Left lung (tissue), 10 donors: ENCODE results near the gene SPATA18. TPM values are rescaled to one million over a fixed set of nuclear protein-coding genes. Genes with fewer than 3 reads are reported as not detected.

ENCODE experiments used
- ATAC-seq: fragments of 200-7000 bp; cut with Tn5 transposase; one replicate; pipeline ENCODE4 v1.9.1; 2020; ENCODE audit warnings: moderate library complexity
- DNase-seq, 4 donors: peaks; one replicate each; pipeline ENCODE4 v3.0.0-alpha.2; 2013 to 2020
- H3K27ac ChIP-seq, 2 donors: fragments of 200-600 bp; sonication (generic) in 1 of 2; one replicate each; pipeline versions ENCODE4 v1.5.0 to v1.8.0; 2020 to 2021
- H3K27me3 ChIP-seq, 2 donors: fragments of 200-600 bp; sonication (generic) in 1 of 2; one replicate each; pipeline versions ENCODE4 v1.5.0 to v1.8.0; 2020 to 2021
- H3K36me3 ChIP-seq, 2 donors: fragments of 200-600 bp; sonication (generic) in 1 of 2; one replicate each; pipeline versions ENCODE4 v1.5.0 to v1.8.0; 2020 to 2021
- H3K4me1 ChIP-seq, 2 donors: fragments of 200-600 bp; one replicate each; pipeline ENCODE4 v1.8.0; 2021
- H3K4me3 ChIP-seq, 2 donors: fragments of 200-600 bp; sonication (generic) in 1 of 2; one replicate each; pipeline versions ENCODE4 v1.5.0 to v1.8.0; 2020 to 2021; ENCODE audit warnings: mild to moderate bottlenecking in 1 of 2
- H3K9me3 ChIP-seq, 2 donors: fragments of 200-600 bp; sonication (generic) in 1 of 2; one replicate each; pipeline versions ENCODE4 v1.5.0 to v1.8.0; 2020 to 2021
- intact Hi-C, 2 donors: fragments of 100-400 bp; cut with DNase I; formaldehyde crosslinking; loops; one replicate each; pipeline versions ENCODE4 v1.11.2 to v1.14.2; 2022
- polyA plus RNA-seq, 6 donors: library from polyadenylated mRNA; unstranded; fragments of 120-200 nt; gene quantifications; one replicate each; pipeline ENCODE4 v1.2.1, GENCODE V29; 2013; ENCODE audit not compliant: insufficient read length in 6 of 6
- total RNA-seq, 2 donors: library from RNA; stranded (reverse); fragmentation: NEBNext Ultra II Directional; extraction: Animal tissue kit (Norgen Biotek cat#: 25700); gene quantifications; one replicate each; pipeline ENCODE4 v1.2.1, GENCODE V29; 2021
- TF ChIP-seq, protein P1 (sequence below), 2 donors: fragments of 200-600 bp; sonication (generic) in 1 of 2; IDR thresholded peaks; one replicate each; pipeline versions ENCODE4 v1.5.0 to v1.8.0; 2021; ENCODE audit warnings: antibody characterized with exemption in 2 of 2
- donor health status: DM: no; HTN: yes; CAD: no.
- donor health status: DM: no; HTN: no; CAD: no.

Gene SPATA18
- total and polyA plus RNA-seq, 8 donors = 1.6 to 23.7 (median 9.3) TPM

DNA sequence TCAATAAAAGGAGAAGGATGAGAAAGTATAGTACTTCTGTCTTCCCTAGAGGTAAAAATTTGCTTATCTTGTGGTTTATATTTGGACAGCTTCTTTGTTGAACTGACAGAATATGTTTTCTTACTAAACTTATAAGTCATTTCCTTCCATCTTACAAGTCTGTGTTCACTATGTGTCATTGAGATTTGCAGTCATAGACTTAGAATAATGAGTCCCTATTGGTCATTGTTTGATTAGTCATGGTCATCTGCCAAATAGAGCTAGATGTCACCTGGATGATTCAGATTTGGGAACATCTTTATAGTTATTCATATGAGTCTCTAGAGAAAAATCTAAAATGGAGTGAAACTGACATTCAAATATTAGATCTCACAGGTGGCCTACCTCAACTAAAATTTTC is 51.5 kb downstream of the SPATA18 start:
- no peak for DNase-seq
- intact Hi-C loops = no loop called here
- TF ChIP-seq, protein P1, sequence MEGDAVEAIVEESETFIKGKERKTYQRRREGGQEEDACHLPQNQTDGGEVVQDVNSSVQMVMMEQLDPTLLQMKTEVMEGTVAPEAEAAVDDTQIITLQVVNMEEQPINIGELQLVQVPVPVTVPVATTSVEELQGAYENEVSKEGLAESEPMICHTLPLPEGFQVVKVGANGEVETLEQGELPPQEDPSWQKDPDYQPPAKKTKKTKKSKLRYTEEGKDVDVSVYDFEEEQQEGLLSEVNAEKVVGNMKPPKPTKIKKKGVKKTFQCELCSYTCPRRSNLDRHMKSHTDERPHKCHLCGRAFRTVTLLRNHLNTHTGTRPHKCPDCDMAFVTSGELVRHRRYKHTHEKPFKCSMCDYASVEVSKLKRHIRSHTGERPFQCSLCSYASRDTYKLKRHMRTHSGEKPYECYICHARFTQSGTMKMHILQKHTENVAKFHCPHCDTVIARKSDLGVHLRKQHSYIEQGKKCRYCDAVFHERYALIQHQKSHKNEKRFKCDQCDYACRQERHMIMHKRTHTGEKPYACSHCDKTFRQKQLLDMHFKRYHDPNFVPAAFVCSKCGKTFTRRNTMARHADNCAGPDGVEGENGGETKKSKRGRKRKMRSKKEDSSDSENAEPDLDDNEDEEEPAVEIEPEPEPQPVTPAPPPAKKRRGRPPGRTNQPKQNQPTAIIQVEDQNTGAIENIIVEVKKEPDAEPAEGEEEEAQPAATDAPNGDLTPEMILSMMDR (IDR thresholded peaks at IDR 0.05) = no peak
- Histone ChIP-seq H3K4me3 (no peak overlapping the region), H3K9me3 (no peaks in the 10 kb centered on the region), H3K27me3 (no peaks in the 10 kb centered on the region), H3K4me1 (no peaks in the 10 kb centered on the region), H3K36me3 (no peaks in the 10 kb centered on the region), H3K27ac (no peak overlapping the region)
- ATAC-seq = no peak

DNA sequence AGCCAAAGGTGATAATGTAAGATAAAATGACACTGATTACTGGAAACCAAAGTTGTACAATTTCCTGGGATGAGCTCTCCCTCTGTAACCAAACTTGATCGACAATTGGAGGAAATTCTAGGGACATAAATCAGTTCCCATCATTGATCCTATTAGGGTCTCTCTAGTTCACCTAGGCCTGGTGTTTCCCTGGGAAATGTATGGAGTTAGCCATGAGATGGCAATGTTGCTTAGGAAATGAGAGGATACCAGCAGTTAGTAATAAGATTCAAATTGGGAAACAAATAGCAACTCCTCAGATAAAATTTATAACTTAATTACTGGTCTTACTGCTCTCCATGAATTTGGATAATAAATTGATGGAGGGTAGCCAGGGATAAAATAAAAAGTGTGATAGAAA is 52.2 kb downstream of the SPATA18 start:
- H3K9me3 ChIP-seq = no peaks in the 10 kb centered on the region
- H3K27me3 ChIP-seq = no peaks in the 10 kb centered on the region
- no peaks in the 10 kb centered on the region for H3K4me1 ChIP-seq
- ATAC-seq = no peak
- TF ChIP-seq, protein P1 (IDR thresholded peaks at IDR 0.05) = no peak
- H3K36me3 ChIP-seq = no peaks in the 10 kb centered on the region
- intact Hi-C loops = no loop called here
- DNase-seq = peak in 1 of 4 donors; percentile 35
- no peak overlapping the region for H3K4me3 ChIP-seq
- H3K27ac ChIP-seq = no peak overlapping the region

DNA sequence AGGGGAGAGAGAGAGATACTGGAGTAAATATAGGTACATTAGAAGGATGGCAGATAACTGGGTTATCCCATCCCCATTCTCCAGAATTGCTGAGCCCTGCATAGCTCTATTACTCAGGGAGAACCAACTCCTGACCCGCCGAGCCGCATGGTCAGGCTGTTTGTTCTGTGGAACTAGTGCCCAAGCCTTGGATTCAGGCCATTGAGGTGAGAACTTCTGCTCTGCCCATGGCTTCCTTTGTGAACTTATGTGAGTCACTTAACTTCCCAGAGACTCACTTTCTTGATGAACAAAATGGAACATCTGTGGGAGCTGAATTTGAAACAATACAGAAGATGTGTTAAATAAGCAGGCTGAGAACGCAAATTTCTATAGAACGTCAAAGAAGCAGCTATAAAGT is 54.2 kb downstream of the SPATA18 start:
- Histone ChIP-seq H3K4me1 (no peaks in the 10 kb centered on the region), H3K4me3 (no peak overlapping the region), H3K27me3 (no peaks in the 10 kb centered on the region), H3K27ac (no peak overlapping the region), H3K36me3 (no peaks in the 10 kb centered on the region), H3K9me3 (no peaks in the 10 kb centered on the region)
- ATAC-seq (no peak), DNase-seq (no peak)
- intact Hi-C loops = no loop called here
- TF ChIP-seq, protein P1 (IDR thresholded peaks at IDR 0.05) = no peak

DNA sequence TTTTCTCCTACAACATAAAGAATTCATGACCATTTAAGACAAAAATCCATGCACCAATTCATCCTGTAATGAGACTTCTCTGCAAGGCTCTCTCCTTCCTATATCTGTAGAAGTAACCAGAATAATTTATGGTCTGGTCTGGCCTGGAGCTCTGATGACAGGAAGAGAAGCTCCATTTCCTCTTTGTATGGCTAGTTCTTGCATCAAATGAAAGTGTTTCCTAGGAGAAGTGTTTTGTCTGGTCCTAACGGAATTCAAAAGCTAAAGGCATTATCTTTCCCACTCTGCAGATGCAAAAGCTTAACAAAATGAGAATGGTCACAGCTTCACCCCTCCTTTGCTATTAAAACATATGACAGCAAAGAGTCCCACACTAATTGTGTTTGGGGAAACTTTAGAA is 55.1 kb downstream of the SPATA18 start:
- no peaks in the 10 kb centered on the region for H3K27me3 ChIP-seq
- H3K4me1 ChIP-seq = no peaks in the 10 kb centered on the region
- DNase-seq = no peak
- no peaks in the 10 kb centered on the region for H3K36me3 ChIP-seq
- ATAC-seq = no peak
- H3K4me3 ChIP-seq = no peak overlapping the region
- no peak overlapping the region for H3K27ac ChIP-seq
- intact Hi-C loops = no loop called here
- TF ChIP-seq, protein P1 (IDR thresholded peaks at IDR 0.05) = no peak
- H3K9me3 ChIP-seq = no peaks in the 10 kb centered on the region

DNA sequence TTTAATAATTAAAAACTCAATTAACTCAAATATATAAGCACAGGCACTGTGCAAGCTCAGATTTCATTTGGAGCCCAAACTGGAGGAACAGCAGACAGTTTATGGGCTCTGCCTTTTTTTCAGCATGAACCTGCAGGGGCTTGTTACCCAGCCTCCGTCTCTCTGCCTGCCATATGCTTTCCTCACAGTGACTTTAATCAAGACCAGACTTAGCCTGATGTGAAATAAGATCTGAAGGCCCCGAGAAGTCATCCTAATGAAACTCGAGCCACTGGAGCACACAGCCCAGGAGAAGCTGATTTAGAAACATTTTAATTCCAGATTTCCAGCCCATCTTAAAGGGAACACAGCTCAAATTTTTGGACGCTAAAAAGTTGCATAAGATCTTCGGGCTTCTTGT is 55.6 kb downstream of the SPATA18 start:
- no peaks in the 10 kb centered on the region for H3K27me3 ChIP-seq
- no peak for DNase-seq
- no peaks in the 10 kb centered on the region for H3K9me3 ChIP-seq
- H3K27ac ChIP-seq = no peak overlapping the region
- no peaks in the 10 kb centered on the region for H3K4me1 ChIP-seq
- H3K4me3 ChIP-seq = no peak overlapping the region
- intact Hi-C loops = no loop called here
- TF ChIP-seq, protein P1 (IDR thresholded peaks at IDR 0.05) = no peak
- H3K36me3 ChIP-seq = no peaks in the 10 kb centered on the region
- ATAC-seq = peak; percentile 19
